H1 (cell line): Measurements from ENCODE around the gene PRAME. TPM values are rescaled to one million over a fixed set of nuclear protein-coding genes. Genes with fewer than 3 reads are reported as not detected.

ENCODE experiments used
- CTCF ChIA-PET: fragments of 300-600 bp; sonication (Branson Sonifier 250); formaldehyde crosslinking; loops from one replicate; lab custom pipeline; 2021; ENCODE audit not compliant: partially characterized antibody; lab: Charles Lee
- POLR2A ChIA-PET: fragments of 300-600 bp; sonication (Branson Sonifier 250); formaldehyde crosslinking; loops from one replicate; lab custom pipeline; 2021; ENCODE audit warnings: inconsistent platforms; ENCODE audit not compliant: partially characterized antibody; lab: Charles Lee
- DNase-seq, 2 experiments: peaks; one replicate each; pipeline versions ENCODE4 v3.0.0 to v3.0.0-alpha.2; 2010 to 2022; ENCODE audit warnings: low spot score in 2 of 2, low read depth in 1 of 2, mixed read lengths in 1 of 2
- FAIRE-seq: peaks from 2 replicates; lab custom pipeline; 2011; peaks lifted over from hg19 to GRCh38; lab: Jason Lieb, UNC
- H2AFZ ChIP-seq: 2 replicates; pipeline ENCODE4 v1.8.1; 2012; ENCODE audit warnings: low read length, inconsistent platforms
- H2AK5ac ChIP-seq: 2 replicates; pipeline ENCODE4 v1.6.1; 2013; ENCODE audit warnings: low read depth, low read length
- H2BK120ac ChIP-seq: replicated peaks from 2 replicates; pipeline ENCODE3; 2013; ENCODE audit warnings: low read depth, low read length, inconsistent platforms
- H2BK12ac ChIP-seq: 2 replicates; pipeline ENCODE4 v1.6.1; 2013; ENCODE audit warnings: low read depth, low read length
- H2BK15ac ChIP-seq: 2 replicates; pipeline ENCODE4 v1.6.1; 2013; ENCODE audit warnings: low read length
- H2BK20ac ChIP-seq: 2 replicates; pipeline ENCODE4 v1.6.1; 2013; ENCODE audit warnings: low read length
- H2BK5ac ChIP-seq: 2 replicates; pipeline ENCODE4 v1.6.1; 2013; ENCODE audit warnings: low read depth, low read length
- H3K14ac ChIP-seq: 2 replicates; pipeline ENCODE4 v1.6.1; 2013; ENCODE audit warnings: inconsistent platforms; ENCODE audit not compliant: insufficient read length
- H3K18ac ChIP-seq: 2 replicates; pipeline ENCODE4 v1.6.1; 2013; ENCODE audit warnings: low read length; ENCODE audit errors: extremely low read depth
- H3K23ac ChIP-seq: 2 replicates; pipeline ENCODE4 v1.6.1; 2013; ENCODE audit warnings: inconsistent platforms; ENCODE audit not compliant: insufficient read length
- H3K23me2 ChIP-seq: 2 replicates; pipeline ENCODE4 v1.6.1; 2013; ENCODE audit warnings: low read depth, low read length
- H3K27ac ChIP-seq: 2 replicates; pipeline ENCODE4 v1.6.1; 2011; ENCODE audit warnings: low read depth, low read length, inconsistent platforms
- H3K27me3 ChIP-seq, 4 experiments: replicated peaks in 1 of 4; 1 replicate in 1 of 4; 2 replicates in 3 of 4; pipeline versions ENCODE4 v1.6.1 to v1.8.1; 2011 to 2013; ENCODE audit warnings: low read length in 3 of 4, mild to moderate bottlenecking in 3 of 4, inconsistent platforms in 2 of 4, mixed read lengths in 2 of 4, moderate library complexity in 1 of 4; ENCODE audit not compliant: control insufficient read depth in 3 of 4, insufficient read depth in 3 of 4; ENCODE audit errors: extremely low read depth in 1 of 4
- H3K36me3 ChIP-seq, 4 experiments: 2 replicates each; pipeline versions ENCODE4 v1.6.1 to v1.8.1; 2011 to 2013; ENCODE audit warnings: mild to moderate bottlenecking in 4 of 4, low read length in 3 of 4, moderate library complexity in 2 of 4, control low read depth in 1 of 4, inconsistent platforms in 1 of 4; ENCODE audit not compliant: insufficient read depth in 4 of 4, control insufficient read depth in 2 of 4
- H3K4ac ChIP-seq: replicated peaks from 2 replicates; pipeline ENCODE3; 2013; ENCODE audit warnings: low read length, low read depth, mixed read lengths, inconsistent platforms; ENCODE audit not compliant: insufficient read length
- H3K4me1 ChIP-seq, 4 experiments: replicated peaks in 1 of 4; 1 replicate in 1 of 4; 2 replicates in 3 of 4; pipeline versions ENCODE4 v1.6.1 to v1.8.1; 2011 to 2013; ENCODE audit warnings: low read length in 3 of 4, inconsistent platforms in 2 of 4, mixed read lengths in 1 of 4; ENCODE audit not compliant: insufficient read depth in 4 of 4, control insufficient read depth in 3 of 4
- H3K4me2 ChIP-seq, 2 experiments: 2 replicates each; pipeline versions ENCODE4 v1.6.1 to v1.8.1; 2011 to 2013; ENCODE audit warnings: low read depth in 2 of 2, low read length in 2 of 2, control low read depth in 1 of 2, inconsistent platforms in 1 of 2, mild to moderate bottlenecking in 1 of 2; ENCODE audit not compliant: insufficient read depth in 1 of 2
- H3K4me3 ChIP-seq, 4 experiments: fragments of 200-600, 300-600 bp in 1 of 4; sonication (generic), shearing (Covaris generic), sonication (Bioruptor Twin) in 1 of 4; 2 replicates each; pipeline versions ENCODE4 v1.5.1 to v1.8.1; 2011 to 2016; ENCODE audit warnings: low read length in 4 of 4, low read depth in 3 of 4, control low read depth in 2 of 4, inconsistent platforms in 2 of 4, mild to moderate bottlenecking in 2 of 4, mixed read lengths in 1 of 4, moderate library complexity in 1 of 4; ENCODE audit not compliant: insufficient read depth in 2 of 4; ENCODE audit errors: extremely low read depth in 1 of 4
- H3K56ac ChIP-seq: replicated peaks from 2 replicates; pipeline ENCODE3; 2013; ENCODE audit warnings: low read depth, mild to moderate bottlenecking, mixed read lengths, low read length, inconsistent platforms; ENCODE audit not compliant: insufficient read length
- H3K79me1 ChIP-seq: 2 replicates; pipeline ENCODE4 v1.6.1; 2013; ENCODE audit warnings: low read depth, low read length, control low read depth
- H3K79me2 ChIP-seq, 2 experiments: 2 replicates each; pipeline versions ENCODE4 v1.6.1 to v1.8.1; 2012 to 2013; ENCODE audit warnings: low read length in 2 of 2, mild to moderate bottlenecking in 2 of 2, inconsistent platforms in 1 of 2; ENCODE audit not compliant: insufficient read depth in 2 of 2, control insufficient read depth in 1 of 2
- H3K9ac ChIP-seq, 4 experiments: replicated peaks in 1 of 4; 1 replicate in 1 of 4; 2 replicates in 3 of 4; pipeline versions ENCODE4 v1.6.1 to v1.8.1; 2011 to 2013; ENCODE audit warnings: low read depth in 3 of 4, low read length in 3 of 4, control low read depth in 2 of 4, mild to moderate bottlenecking in 2 of 4, moderate library complexity in 2 of 4, inconsistent platforms in 1 of 4; ENCODE audit errors: extremely low read depth in 1 of 4
- H3K9me3 ChIP-seq, 2 experiments: 2 replicates each; pipeline versions ENCODE4 v1.6.1 to v1.8.1; 2012 to 2013; ENCODE audit warnings: mild to moderate bottlenecking in 2 of 2, moderate library complexity in 2 of 2, control low read depth in 1 of 2, inconsistent platforms in 1 of 2, low read depth in 1 of 2, low read length in 1 of 2, mixed read lengths in 1 of 2; ENCODE audit not compliant: insufficient read depth in 2 of 2
- H4K20me1 ChIP-seq, 2 experiments: replicated peaks in 1 of 2; 2 replicates each; pipeline versions ENCODE3 to v1.8.1; 2011 to 2013; ENCODE audit warnings: inconsistent platforms in 2 of 2, low read length in 2 of 2, mild to moderate bottlenecking in 1 of 2; ENCODE audit not compliant: insufficient read depth in 2 of 2, control insufficient read depth in 1 of 2
- H4K5ac ChIP-seq: 2 replicates; pipeline ENCODE4 v1.6.1; 2013; ENCODE audit warnings: low read length, low read depth, mixed read lengths, inconsistent platforms; ENCODE audit not compliant: insufficient read length
- H4K8ac ChIP-seq: 2 replicates; pipeline ENCODE4 v1.8.0; 2013; ENCODE audit warnings: mild to moderate bottlenecking, moderate library complexity, low read length, inconsistent platforms; ENCODE audit not compliant: insufficient read depth; ENCODE audit errors: extremely low read depth
- H4K91ac ChIP-seq: replicated peaks from 2 replicates; pipeline ENCODE3; 2013; ENCODE audit warnings: low read length, mixed read lengths, inconsistent platforms; ENCODE audit not compliant: insufficient read length
- ATF2 ChIP-seq: IDR thresholded peaks from 2 replicates; pipeline ENCODE4 v1.6.1; 2012; ENCODE audit warnings: low read length, inconsistent platforms
- CBX5 ChIP-seq: fragments of 300-800, 300-1000 bp; sonication (generic); IDR thresholded peaks from 2 replicates; pipeline ENCODE4 v1.7.1; 2016; ENCODE audit warnings: antibody characterized with exemption, low read length, low read depth
- EGR1 ChIP-seq: IDR thresholded peaks from 2 replicates; pipeline ENCODE4 v1.6.1; 2011; ENCODE audit warnings: low read depth, low read length, borderline replicate concordance
- EZH2 ChIP-seq: fragments of 200-600 bp; sonication (generic); IDR thresholded peaks from 2 replicates; pipeline ENCODE4 v1.7.1; 2012; ENCODE audit warnings: low read depth, mild to moderate bottlenecking, moderate library complexity, low read length, inconsistent platforms; ENCODE audit not compliant: severe bottlenecking
- NANOG ChIP-seq: IDR thresholded peaks from 2 replicates; pipeline ENCODE4 v1.6.1; 2011; ENCODE audit warnings: low read length, low read depth, mild to moderate bottlenecking, inconsistent platforms; ENCODE audit not compliant: insufficient read depth, poor library complexity, severe bottlenecking
- POLR2AphosphoS5 ChIP-seq: IDR thresholded peaks from 2 replicates; pipeline ENCODE4 v1.6.1; 2011; ENCODE audit warnings: low read depth, low read length
- TBP ChIP-seq: IDR thresholded peaks from 2 replicates; pipeline ENCODE4 v1.6.1; 2011; ENCODE audit warnings: low read depth, low read length, improper control_type of control experiment
- TCF12 ChIP-seq: IDR thresholded peaks from 2 replicates; pipeline ENCODE4 v1.6.1; 2011; ENCODE audit warnings: low read depth, mild to moderate bottlenecking, low read length
- WGBS, 2 experiments: shearing (Covaris generic) in 1 of 2; methylation state at CpG; one replicate each; pipeline versions ENCODE4 v1.1.6 to v1.1.7; 2013 to 2015; ENCODE audit warnings: low lambda C conversion rate in 2 of 2, mixed read lengths in 2 of 2, inconsistent platforms in 1 of 2, low coverage in 1 of 2, missing lambda C conversion rate in 1 of 2; ENCODE audit not compliant: insufficient replicate concordance in 2 of 2, insufficient coverage in 1 of 2, insufficient read length in 1 of 2; ENCODE audit errors: extremely low coverage in 1 of 2, missing lambda C conversion rate in 1 of 2; 5-methylcytosine and 5-hydroxymethylcytosine counted together
- polyA plus RNA-seq, 7 experiments: library from polyadenylated mRNA; depleted of rRNA in 3 of 7; stranded (reverse) in 5 of 7; unstranded in 2 of 7; fragments of >200 nt in 5 of 7; fragments of 200-250 nt in 2 of 7; gene quantifications; 1 replicate in 5 of 7; 2 replicates in 1 of 7; 4 replicates in 1 of 7; pipeline versions ENCODE4 v1.2.1 to v1.2.3, GENCODE V29; 2011 to 2013; ENCODE audit warnings: missing spikeins in 2 of 7, mixed read lengths in 2 of 7
- total RNA-seq: library from RNA; stranded (reverse); fragmentation: NEBNext Ultra II Directional; extraction: Animal tissue kit (Norgen Biotek cat#: 25700); gene quantifications from 2 replicates; pipeline ENCODE4 v1.2.1, GENCODE V29; 2021
- TF ChIP-seq, protein P1 (sequence below): IDR thresholded peaks from 2 replicates; pipeline ENCODE4 v1.6.1; 2011; ENCODE audit warnings: low read length, improper control_type of control experiment

PRAME gene
- total and polyA plus RNA-seq, 2 of the 8 experiments (the other 6 are each of a cell fraction or from before 2014, with no cell fraction given): 0.15 to 1.1 TPM

- H3K18ac ChIP-seq: no peak overlapping the region
- POLR2A ChIA-PET: no interaction called here
- no peak overlapping the region for H3K9ac ChIP-seq
- H4K5ac ChIP-seq: no peak overlapping the region
- no peak overlapping the region for H3K4me3 ChIP-seq
- H3K14ac ChIP-seq: no peak overlapping the region
- no peak for DNase-seq
- H3K27me3 ChIP-seq: peaks cover 0 to 28% (median 12%) of the 10 kb centered on the region in 4 experiments; a peak in 5 of 7 replicates
- no peak overlapping the region for H3K4ac ChIP-seq
- no peak overlapping the region for H4K8ac ChIP-seq
- no peak for FAIRE-seq
- H3K4me1 ChIP-seq: no peaks in the 10 kb centered on the region
- H2BK12ac ChIP-seq: no peak overlapping the region
- H2BK5ac ChIP-seq: no peak overlapping the region
- H3K79me1 ChIP-seq: no peaks in the 10 kb centered on the region
- CTCF ChIA-PET: interaction anchor here (0.7 to 1.0 kb wide), 4 partner anchors 23 to 504 kb away, joined by 3 to 6 read pairs (median 4); no protein-coding TSS in a partner anchor
- H3K9me3 ChIP-seq: peaks cover 13 to 39% of the 10 kb centered on the region in 2 experiments
- H3K79me2 ChIP-seq: no peaks in the 10 kb centered on the region
- H3K27ac ChIP-seq: no peak overlapping the region
- H3K4me2 ChIP-seq: no peak overlapping the region
- H3K23me2 ChIP-seq: no peaks in the 10 kb centered on the region
- H2BK15ac ChIP-seq: no peak overlapping the region
- no peak overlapping the region for H2BK120ac ChIP-seq
- H3K56ac ChIP-seq: no peak overlapping the region
- no peak overlapping the region for H2AK5ac ChIP-seq
- H3K36me3 ChIP-seq: no peaks in the 10 kb centered on the region
- WGBS, 2 experiments: 85% methylated on average over 4 of the region's 25 CpGs; no CpG with 5 or more reads in 1 of the 2 experiments
- H2BK20ac ChIP-seq: no peak overlapping the region
- no peaks in the 10 kb centered on the region for H4K20me1 ChIP-seq
- no peak overlapping the region for H2AFZ ChIP-seq
- no peak overlapping the region for H3K23ac ChIP-seq
- no peak overlapping the region for H4K91ac ChIP-seq
- no peak for TF ChIP-seq EGR1
- TF ChIP-seq EZH2: no peak
- TF ChIP-seq CBX5: no peak
- no peak for TF ChIP-seq ATF2
- TF ChIP-seq NANOG: no peak
- no peak for TF ChIP-seq POLR2AphosphoS5
- no peak for TF ChIP-seq TCF12
- TF ChIP-seq, protein P1, sequence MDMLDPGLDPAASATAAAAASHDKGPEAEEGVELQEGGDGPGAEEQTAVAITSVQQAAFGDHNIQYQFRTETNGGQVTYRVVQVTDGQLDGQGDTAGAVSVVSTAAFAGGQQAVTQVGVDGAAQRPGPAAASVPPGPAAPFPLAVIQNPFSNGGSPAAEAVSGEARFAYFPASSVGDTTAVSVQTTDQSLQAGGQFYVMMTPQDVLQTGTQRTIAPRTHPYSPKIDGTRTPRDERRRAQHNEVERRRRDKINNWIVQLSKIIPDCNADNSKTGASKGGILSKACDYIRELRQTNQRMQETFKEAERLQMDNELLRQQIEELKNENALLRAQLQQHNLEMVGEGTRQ: no peak
- no peak for TF ChIP-seq TBP
Measured at GRCh38 chr22:22558071-22558971, 744 bp downstream of the PRAME start.
